DMS114 treated with DMSO at 0.1 percent for 48 hours (cell line): ENCODE results near the gene CTNND2.

Experiments
- DNase-seq: peaks from one replicate; lab custom pipeline; 2025; ENCODE audit not compliant: unreplicated experiment; lab: John Stamatoyannopoulos, UW

The CTNND2 gene

GRCh38 chr5:11277323-11277722 is 626.9 kb downstream of the CTNND2 start:
- no peak for DNase-seq

GRCh38 chr5:11273180-11273903 is 630.9 kb downstream of the CTNND2 start:
- DNase-seq, result no peak

- DNase-seq, result no peak
These were observed 634.7 kb downstream of the CTNND2 start for GRCh38 chr5:11269515-11269914.

GRCh38 chr5:11268891-11269290 is 635.4 kb downstream of the CTNND2 start:
- no peak for DNase-seq

GRCh38 chr5:11266331-11266730 is 637.9 kb downstream of the CTNND2 start:
- DNase-seq, result no peak

- DNase-seq, result no peak
These were observed 643.0 kb downstream of the CTNND2 start for GRCh38 chr5:11261241-11261640.

GRCh38 chr5:11258001-11258400 is 646.2 kb downstream of the CTNND2 start:
- DNase-seq, result no peak

GRCh38 chr5:11252523-11252922 is 651.7 kb downstream of the CTNND2 start:
- no peak for DNase-seq

- DNase-seq, result no peak
These were observed 652.2 kb downstream of the CTNND2 start for GRCh38 chr5:11252075-11252474.

- no peak for DNase-seq
These were observed 653.0 kb downstream of the CTNND2 start for GRCh38 chr5:11251247-11251646.

GRCh38 chr5:11248966-11249365 is 655.3 kb downstream of the CTNND2 start:
- no peak for DNase-seq

GRCh38 chr5:11247224-11247623 is 657.0 kb downstream of the CTNND2 start:
- no peak for DNase-seq

- DNase-seq, result no peak
These were observed 663.7 kb downstream of the CTNND2 start for GRCh38 chr5:11240293-11241190.

GRCh38 chr5:11239261-11240015 is 664.8 kb downstream of the CTNND2 start:
- DNase-seq, result no peak

- no peak for DNase-seq
These were observed 669.7 kb downstream of the CTNND2 start for GRCh38 chr5:11234501-11234911.

GRCh38 chr5:11230890-11231289 is 673.4 kb downstream of the CTNND2 start:
- DNase-seq, result no peak

GRCh38 chr5:11227064-11227463 is 677.2 kb downstream of the CTNND2 start:
- DNase-seq, result no peak

- no peak for DNase-seq
These were observed 679.6 kb downstream of the CTNND2 start for GRCh38 chr5:11224436-11225187.

GRCh38 chr5:11222169-11222568 is 682.1 kb downstream of the CTNND2 start:
- DNase-seq, result no peak

GRCh38 chr5:11214864-11215644 is 689.2 kb downstream of the CTNND2 start:
- DNase-seq, result no peak
